KMS-11 (cell line): ENCODE measurements around the gene EML5.

ENCODE experiments used
- H2AFZ ChIP-seq: fragments of 200-600 bp; sonication (generic); 2 replicates; pipeline ENCODE4 v1.6.1; 2016; ENCODE audit warnings: antibody characterized with exemption, mixed run types, low read depth
- H3K27ac ChIP-seq: fragments of 200-600 bp; sonication (generic); 2 replicates; pipeline ENCODE4 v1.6.1; 2016; ENCODE audit warnings: mild to moderate bottlenecking, mixed run types
- H3K27me3 ChIP-seq: fragments of 200-600 bp; sonication (generic); 2 replicates; pipeline ENCODE4 v1.6.1; 2017; ENCODE audit warnings: mild to moderate bottlenecking, low read depth, mixed run types, moderate library complexity; ENCODE audit not compliant: insufficient read depth
- H3K36me3 ChIP-seq: fragments of 200-600 bp; sonication (generic); 2 replicates; pipeline ENCODE4 v1.6.1; 2017; ENCODE audit warnings: mild to moderate bottlenecking, mixed run types; ENCODE audit not compliant: insufficient read depth
- H3K4me1 ChIP-seq: fragments of 200-600 bp; sonication (generic); 2 replicates; pipeline ENCODE4 v1.6.1; 2016; ENCODE audit warnings: mild to moderate bottlenecking, low read depth, mixed run types; ENCODE audit not compliant: poor library complexity, severe bottlenecking
- H3K4me2 ChIP-seq: fragments of 200-600 bp; sonication (generic); 2 replicates; pipeline ENCODE4 v1.7.0; 2016; ENCODE audit warnings: mild to moderate bottlenecking, mixed run types
- H3K4me3 ChIP-seq: fragments of 200-600 bp; sonication (generic); IDR thresholded peaks from 2 replicates; pipeline ENCODE4 v1.6.1; 2017; ENCODE audit warnings: low read depth, low read length, mixed read lengths; ENCODE audit not compliant: insufficient read depth
- H3K79me2 ChIP-seq: fragments of 200-600 bp; sonication (generic); 2 replicates; pipeline ENCODE4 v1.6.1; 2016; ENCODE audit warnings: low read depth, mixed run types; ENCODE audit not compliant: insufficient read depth
- H3K9ac ChIP-seq: fragments of 200-600 bp; sonication (generic); 2 replicates; pipeline ENCODE4 v1.6.1; 2016; ENCODE audit warnings: mild to moderate bottlenecking, mixed run types
- H4K20me1 ChIP-seq: fragments of 200-600 bp; sonication (generic); 2 replicates; pipeline ENCODE4 v1.6.1; 2016; ENCODE audit warnings: mild to moderate bottlenecking, mixed run types; ENCODE audit not compliant: insufficient read depth
- TF ChIP-seq, protein P1 (sequence below): fragments of 200-600 bp; sonication (generic); conservative IDR thresholded peaks from 2 replicates; pipeline ENCODE4 v1.6.1; 2017; ENCODE audit warnings: low read depth, mild to moderate bottlenecking, antibody characterized with exemption, low read length, moderate library complexity, mixed read lengths

Gene EML5

DNA sequence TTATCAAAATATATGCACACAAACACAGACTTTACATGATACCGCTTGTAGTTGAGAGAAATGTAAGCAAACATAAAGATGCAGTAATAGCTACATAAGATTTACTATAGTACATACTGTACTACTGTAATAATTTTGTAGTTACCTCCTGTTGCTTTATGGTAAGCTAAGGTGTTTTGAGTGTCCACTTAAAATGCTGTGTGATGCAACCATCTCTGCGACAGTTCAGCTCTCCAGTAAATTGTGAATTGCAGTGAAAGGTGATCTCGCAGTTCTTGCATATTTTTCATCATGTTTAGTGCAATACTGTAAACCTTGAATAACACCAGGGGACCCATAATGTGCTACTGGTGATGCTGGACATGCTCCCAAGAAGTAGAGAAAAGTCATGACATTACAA, 208.3 kb downstream of the EML5 start:
- H3K27me3 ChIP-seq = no peaks in the 10 kb centered on the region
- TF ChIP-seq, protein P1, sequence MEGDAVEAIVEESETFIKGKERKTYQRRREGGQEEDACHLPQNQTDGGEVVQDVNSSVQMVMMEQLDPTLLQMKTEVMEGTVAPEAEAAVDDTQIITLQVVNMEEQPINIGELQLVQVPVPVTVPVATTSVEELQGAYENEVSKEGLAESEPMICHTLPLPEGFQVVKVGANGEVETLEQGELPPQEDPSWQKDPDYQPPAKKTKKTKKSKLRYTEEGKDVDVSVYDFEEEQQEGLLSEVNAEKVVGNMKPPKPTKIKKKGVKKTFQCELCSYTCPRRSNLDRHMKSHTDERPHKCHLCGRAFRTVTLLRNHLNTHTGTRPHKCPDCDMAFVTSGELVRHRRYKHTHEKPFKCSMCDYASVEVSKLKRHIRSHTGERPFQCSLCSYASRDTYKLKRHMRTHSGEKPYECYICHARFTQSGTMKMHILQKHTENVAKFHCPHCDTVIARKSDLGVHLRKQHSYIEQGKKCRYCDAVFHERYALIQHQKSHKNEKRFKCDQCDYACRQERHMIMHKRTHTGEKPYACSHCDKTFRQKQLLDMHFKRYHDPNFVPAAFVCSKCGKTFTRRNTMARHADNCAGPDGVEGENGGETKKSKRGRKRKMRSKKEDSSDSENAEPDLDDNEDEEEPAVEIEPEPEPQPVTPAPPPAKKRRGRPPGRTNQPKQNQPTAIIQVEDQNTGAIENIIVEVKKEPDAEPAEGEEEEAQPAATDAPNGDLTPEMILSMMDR = no peak

DNA sequence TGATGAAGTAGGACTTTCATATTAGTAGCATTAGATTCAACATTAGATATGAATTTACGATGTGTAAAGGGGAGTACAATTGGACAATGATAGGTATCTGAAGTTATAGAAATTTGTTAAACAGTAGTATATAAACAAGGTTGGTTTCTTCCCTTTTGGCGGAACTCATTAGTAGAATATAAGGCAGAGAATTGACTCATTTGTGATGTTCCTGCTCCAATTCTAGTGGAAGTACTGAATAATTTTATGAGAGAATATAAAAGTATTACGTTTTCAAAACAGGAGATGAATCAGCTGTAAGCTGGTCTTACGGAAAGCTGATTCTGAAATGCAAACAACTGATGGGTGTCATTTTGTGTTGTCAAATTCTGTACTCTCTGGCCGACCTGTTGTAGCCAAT, 216.5 kb downstream of the EML5 start:
- no peaks in the 10 kb centered on the region for H3K27me3 ChIP-seq
- H3K4me1 ChIP-seq = no peaks in the 10 kb centered on the region
- H3K27ac ChIP-seq = no peak overlapping the region
- H3K4me3 ChIP-seq = no peak overlapping the region
- H3K9ac ChIP-seq = no peak overlapping the region
- H3K79me2 ChIP-seq = no peaks in the 10 kb centered on the region
- H2AFZ ChIP-seq = no peak overlapping the region
- 0 out of 2 replicates have a peak, but pooled peaks cover under 1% of the 10 kb centered on the region for H3K36me3 ChIP-seq
- H4K20me1 ChIP-seq = no peaks in the 10 kb centered on the region
- no peak overlapping the region for H3K4me2 ChIP-seq
- TF ChIP-seq, protein P1 = no peak

More for the DNA sequence above, 208.3 kb downstream of the EML5 start:
- H4K20me1 ChIP-seq = no peaks in the 10 kb centered on the region
- H3K27ac ChIP-seq = no peak overlapping the region
- H3K4me1 ChIP-seq = no peaks in the 10 kb centered on the region
- no peak overlapping the region for H3K4me3 ChIP-seq
- no peaks in the 10 kb centered on the region for H3K79me2 ChIP-seq
- no peak overlapping the region for H3K9ac ChIP-seq
- no peaks in the 10 kb centered on the region for H3K36me3 ChIP-seq
- no peak overlapping the region for H2AFZ ChIP-seq
- no peak overlapping the region for H3K4me2 ChIP-seq

DNA sequence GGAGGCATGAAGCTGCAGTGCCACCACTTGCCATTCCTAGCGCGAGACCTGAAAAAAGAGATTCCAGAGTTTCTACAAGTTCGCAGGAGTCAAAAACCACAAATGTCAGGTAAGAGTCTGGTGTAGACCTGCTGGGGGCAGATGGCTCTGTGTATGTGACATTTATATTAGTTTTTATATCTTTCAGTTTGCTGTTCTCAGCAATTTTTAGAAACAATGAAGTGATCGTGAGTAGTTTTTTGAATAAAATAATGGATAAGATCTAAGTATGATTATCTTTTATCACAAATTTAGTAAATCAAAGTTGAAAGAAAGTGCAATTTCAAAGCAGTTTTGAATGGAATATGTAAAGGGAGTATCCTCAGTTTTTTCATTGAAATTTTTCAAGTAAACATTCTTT, 220.6 kb downstream of the EML5 start:
- TF ChIP-seq, protein P1 = no peak
- Histone ChIP-seq H3K79me2 (no peaks in the 10 kb centered on the region), H3K9ac (no peak overlapping the region), H3K27me3 (no peaks in the 10 kb centered on the region), H3K4me1 (no peaks in the 10 kb centered on the region), H3K36me3 (0 out of 2 replicates have a peak, but pooled peaks cover 4% of the 10 kb centered on the region), H4K20me1 (no peaks in the 10 kb centered on the region), H3K27ac (no peak overlapping the region), H2AFZ (no peak overlapping the region), H3K4me3 (no peak overlapping the region), H3K4me2 (no peak overlapping the region)

DNA sequence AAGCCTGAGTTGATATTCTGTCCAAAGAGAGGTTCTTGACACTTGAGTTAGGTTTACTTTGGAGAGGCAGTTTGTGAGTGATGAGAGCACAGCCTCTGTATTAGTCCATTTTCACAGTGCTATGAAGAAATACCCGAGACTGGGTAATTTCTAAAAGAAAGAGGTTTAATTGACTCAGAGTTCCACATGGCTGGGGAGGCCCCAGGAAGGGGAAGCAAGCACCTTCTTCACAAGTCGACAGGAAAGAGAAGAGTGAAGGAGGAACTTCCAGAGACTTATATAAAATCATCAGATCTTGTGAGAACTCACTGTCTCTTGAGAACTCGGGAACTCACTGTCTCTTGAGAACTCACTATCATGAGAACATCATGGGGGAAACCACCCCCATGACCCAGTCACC, 224.6 kb downstream of the EML5 start:
- Histone ChIP-seq H2AFZ (no peak overlapping the region), H3K36me3 (0 out of 2 replicates have a peak, but pooled peaks cover 4% of the 10 kb centered on the region), H3K79me2 (peaks cover 8% of the 10 kb centered on the region; the same call in 1 of the 2 replicates), H3K9ac (no peak overlapping the region), H3K27me3 (no peaks in the 10 kb centered on the region), H3K27ac (no peak overlapping the region), H3K4me2 (no peak overlapping the region), H3K4me1 (peaks cover 11% of the 10 kb centered on the region), H3K4me3 (no peak overlapping the region), H4K20me1 (no peaks in the 10 kb centered on the region)
- TF ChIP-seq, protein P1 = no peak

DNA sequence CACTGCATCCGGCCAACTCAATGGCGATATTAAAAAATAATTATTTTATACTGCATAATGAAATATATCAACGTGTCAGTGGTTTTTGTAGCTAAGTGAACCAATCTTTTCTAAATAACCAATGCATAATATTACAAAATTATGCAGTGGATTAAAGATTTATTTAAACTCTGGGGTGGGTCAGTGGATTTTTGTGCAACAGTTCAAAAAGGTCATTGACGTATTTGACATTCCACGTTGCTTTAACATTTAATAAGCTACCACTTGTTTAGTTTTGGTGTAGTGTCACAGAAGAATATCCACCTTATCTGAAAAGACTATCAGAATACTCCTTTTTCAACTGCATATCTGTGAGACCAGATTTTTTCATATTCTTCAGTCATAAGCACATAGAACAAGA, 227.3 kb downstream of the EML5 start:
- Histone ChIP-seq H3K9ac (no peak overlapping the region), H3K36me3 (no peaks in the 10 kb centered on the region), H3K27ac (no peak overlapping the region), H4K20me1 (no peaks in the 10 kb centered on the region), H2AFZ (no peak overlapping the region), H3K4me1 (peaks cover 11% of the 10 kb centered on the region), H3K27me3 (no peaks in the 10 kb centered on the region), H3K4me2 (no peak overlapping the region), H3K4me3 (no peak overlapping the region), H3K79me2 (peaks cover 8% of the 10 kb centered on the region; the same call in 1 of the 2 replicates)
- TF ChIP-seq, protein P1 = no peak
